ENCODE data around the gene THOC5.
A peak's percentile ranks its signal among the peaks of the same experiment; 100 is the strongest.

Gene THOC5

GRCh38 chr22:29530716-29531115 lies 22.8 kb downstream of the THOC5 start:
- Mint-ChIP-seq H3K27me3 (ENCODE audit: low read depth, poor library complexity) (no peaks in the 10 kb centered on the region), H3K36me3 (ENCODE audit: low read depth) (peaks cover 59% of the 10 kb centered on the region), H3K4me3 (no peak overlapping the region), H3K4me1 (no peaks in the 10 kb centered on the region), H3K9me3 (peaks cover 4% of the 10 kb centered on the region), H3K27ac (no peak overlapping the region)
- no peak for TF ChIP-seq CTCF (IDR thresholded peaks at IDR 0.05)
- no peak for DNase-seq

- H3K36me3 Mint-ChIP-seq (ENCODE audit: low read depth) = peaks cover 59% of the 10 kb centered on the region
- H3K27ac Mint-ChIP-seq = no peak overlapping the region
- TF ChIP-seq CTCF (IDR thresholded peaks at IDR 0.05) = no peak
- peaks cover 4% of the 10 kb centered on the region for H3K27me3 Mint-ChIP-seq (ENCODE audit: low read depth, poor library complexity)
- H3K9me3 Mint-ChIP-seq = no peaks in the 10 kb centered on the region
- H3K4me3 Mint-ChIP-seq = no peak overlapping the region
- no peak for DNase-seq
- no peaks in the 10 kb centered on the region for H3K4me1 Mint-ChIP-seq
Measured at GRCh38 chr22:29528144-29528543, 25.4 kb downstream of the THOC5 start.

GRCh38 chr22:29524442-29525191 lies 28.9 kb downstream of the THOC5 start:
- peaks cover 4% of the 10 kb centered on the region for H3K27me3 Mint-ChIP-seq (ENCODE audit: low read depth, poor library complexity)
- no peak overlapping the region for H3K4me3 Mint-ChIP-seq
- H3K36me3 Mint-ChIP-seq (ENCODE audit: low read depth) = peaks cover 77% of the 10 kb centered on the region
- H3K9me3 Mint-ChIP-seq = no peaks in the 10 kb centered on the region
- peak; percentile 17 for TF ChIP-seq CTCF (IDR thresholded peaks at IDR 0.05)
- DNase-seq = peak; percentile 18
- H3K27ac Mint-ChIP-seq = no peak overlapping the region
- H3K4me1 Mint-ChIP-seq = no peaks in the 10 kb centered on the region

GRCh38 chr22:29523761-29524160 lies 29.8 kb downstream of the THOC5 start:
- no peak for DNase-seq
- H3K4me1 Mint-ChIP-seq = no peaks in the 10 kb centered on the region
- no peak overlapping the region for H3K27ac Mint-ChIP-seq
- H3K27me3 Mint-ChIP-seq (ENCODE audit: low read depth, poor library complexity) = peaks cover 4% of the 10 kb centered on the region
- no peak overlapping the region for H3K4me3 Mint-ChIP-seq
- no peak for TF ChIP-seq CTCF (IDR thresholded peaks at IDR 0.05)
- no peaks in the 10 kb centered on the region for H3K9me3 Mint-ChIP-seq
- H3K36me3 Mint-ChIP-seq (ENCODE audit: low read depth) = peaks cover 82% of the 10 kb centered on the region

- Mint-ChIP-seq H3K4me3 (no peak overlapping the region), H3K4me1 (no peaks in the 10 kb centered on the region), H3K27me3 (ENCODE audit: low read depth, poor library complexity) (peaks cover 4% of the 10 kb centered on the region), H3K27ac (no peak overlapping the region), H3K9me3 (no peaks in the 10 kb centered on the region), H3K36me3 (ENCODE audit: low read depth) (peaks cover 86% of the 10 kb centered on the region)
- DNase-seq = no peak
- TF ChIP-seq CTCF (IDR thresholded peaks at IDR 0.05) = no peak
Measured at GRCh38 chr22:29521526-29521925, 32.0 kb downstream of the THOC5 start.

GRCh38 chr22:29520851-29521250 lies 32.7 kb downstream of the THOC5 start:
- DNase-seq = no peak
- no peaks in the 10 kb centered on the region for H3K9me3 Mint-ChIP-seq
- no peak overlapping the region for H3K27ac Mint-ChIP-seq
- peaks cover 4% of the 10 kb centered on the region for H3K27me3 Mint-ChIP-seq (ENCODE audit: low read depth, poor library complexity)
- H3K4me3 Mint-ChIP-seq = no peak overlapping the region
- H3K4me1 Mint-ChIP-seq = no peaks in the 10 kb centered on the region
- H3K36me3 Mint-ChIP-seq (ENCODE audit: low read depth) = peaks cover 86% of the 10 kb centered on the region
- TF ChIP-seq CTCF (IDR thresholded peaks at IDR 0.05) = no peak

Measured in nephron progenitor cell (in vitro differentiated cells).